Stimulated activated CD4-positive, alpha-beta T cell treated with anti-CD3 and anti-CD28 coated beads, TNF-alpha, amount 100 ng/mL, for 24 hours (primary cell): ENCODE results near the gene PRICKLE4.

ENCODE experiments used
- DNase-seq, 3 experiments: peaks; one replicate each; pipeline ENCODE4 v3.0.0-alpha.2; 2020; ENCODE audit warnings: low read depth in 3 of 3

PRICKLE4 gene

GRCh38 chr6:41771058-41771983 is 9.3 kb upstream of the PRICKLE4 start:
- no peak for DNase-seq

GRCh38 chr6:41774841-41775240 is 5.7 kb upstream of the PRICKLE4 start:
- DNase-seq, result no peak

GRCh38 chr6:41775293-41775882 is 5.2 kb upstream of the PRICKLE4 start:
- DNase-seq, result no peak

GRCh38 chr6:41777551-41778285 is 2.9 kb upstream of the PRICKLE4 start:
- no peak for DNase-seq

- no peak for DNase-seq
These were observed 1.7 kb upstream of the PRICKLE4 start for GRCh38 chr6:41778895-41779294.

GRCh38 chr6:41779336-41779735 is 1.2 kb upstream of the PRICKLE4 start:
- no peak for DNase-seq

- DNase-seq, result peak; percentile 98 to 100 (median 99)
These were observed 613 bp upstream of the PRICKLE4 start, which contains the start of gene FRS3 for GRCh38 chr6:41779788-41780550. Gene FRS3 (minus strand): TSS chr6:41779900. CDS start chr6:41776987, 2,913 bp downstream.

GRCh38 chr6:41781366-41781730 is 766 bp downstream of the PRICKLE4 start:
- DNase-seq, result no peak

GRCh38 chr6:41783106-41783780 is 2.7 kb downstream of the PRICKLE4 start:
- DNase-seq, result no peak

- DNase-seq, result no peak
These were observed 4.1 kb downstream of the PRICKLE4 start for GRCh38 chr6:41784581-41785171.

- no peak for DNase-seq
These were observed 4.7 kb downstream of the PRICKLE4 start for GRCh38 chr6:41785254-41785653.

GRCh38 chr6:41785689-41786450 is 5.3 kb downstream of the PRICKLE4 start:
- DNase-seq, result no peak

- peak; percentile 78 to 87 (median 80) for DNase-seq
These were observed 6.1 kb downstream of the PRICKLE4 start for GRCh38 chr6:41786451-41787218.

- DNase-seq, result peak; percentile 90 to 95 (median 93)
These were observed 6.8 kb downstream of the PRICKLE4 start, which contains the start of gene TOMM6 for GRCh38 chr6:41787219-41787917. Gene TOMM6 (plus strand): TSS chr6:41787694. CDS start chr6:41787698, 4 bp downstream.

- DNase-seq, result no peak
These were observed 8.8 kb downstream of the PRICKLE4 start for GRCh38 chr6:41789390-41789724.

- DNase-seq, result no peak
These were observed 9.5 kb downstream of the PRICKLE4 start for GRCh38 chr6:41790045-41790444.

- no peak for DNase-seq
These were observed 10.7 kb downstream of the PRICKLE4 start for GRCh38 chr6:41791305-41791704.

- DNase-seq, result no peak
These were observed 11.4 kb downstream of the PRICKLE4 start for GRCh38 chr6:41791984-41792383.
